Measurements from ENCODE around the gene FAM180B. TPM values are rescaled to one million over a fixed set of nuclear protein-coding genes. Genes with fewer than 3 reads are reported as not detected.

Gene FAM180B
- total RNA-seq, 1 experiment from 2014 or later, result not detected

DNA sequence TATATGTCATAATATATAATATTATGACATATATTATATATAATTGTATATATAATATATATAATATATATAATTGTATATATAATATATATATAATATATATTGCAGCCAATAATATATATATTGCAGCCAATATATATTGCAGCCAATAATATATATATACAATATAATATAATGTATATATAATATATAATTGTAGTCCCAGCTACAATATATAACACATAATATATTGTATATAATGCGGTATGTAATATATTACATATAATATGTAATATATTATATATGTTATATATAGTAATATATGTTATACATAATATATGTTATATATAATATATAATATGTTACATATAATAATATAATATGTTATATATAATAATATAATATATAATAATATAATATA, 27.8 kb upstream of the FAM180B start:
- TF ChIP-seq SP1 (IDR thresholded peaks at IDR 0.05; ENCODE audit: low read depth) (no peak), CEBPB (IDR thresholded peaks at IDR 0.05; ENCODE audit: low read depth) (no peak), TCF7L2 (IDR thresholded peaks at IDR 0.05; ENCODE audit: borderline replicate concordance, extremely low read depth, insufficient read depth, insufficient read length) (no peak), ZNF274 (IDR thresholded peaks at IDR 0.05; ENCODE audit: low read depth, low read length) (no peak), POLR2AphosphoS5 (IDR thresholded peaks at IDR 0.05; ENCODE audit: low read depth, low read length) (no peak), SRF (IDR thresholded peaks at IDR 0.05; ENCODE audit: low read depth) (no peak), FOSL1 (IDR thresholded peaks at IDR 0.05; ENCODE audit: low read depth) (no peak), ELF1 (IDR thresholded peaks at IDR 0.05; ENCODE audit: borderline replicate concordance, low read depth) (no peak), ZFX (IDR thresholded peaks at IDR 0.05) (no peak), JUND (IDR thresholded peaks at IDR 0.05) (no peak), EZH2phosphoT487 (IDR thresholded peaks at IDR 0.05; ENCODE audit: borderline replicate concordance) (no peak), EZH2 (IDR thresholded peaks at IDR 0.05) (no peak), EGR1 (IDR thresholded peaks at IDR 0.05; ENCODE audit: low read depth) (no peak)
- TF ChIP-seq, protein P1, sequence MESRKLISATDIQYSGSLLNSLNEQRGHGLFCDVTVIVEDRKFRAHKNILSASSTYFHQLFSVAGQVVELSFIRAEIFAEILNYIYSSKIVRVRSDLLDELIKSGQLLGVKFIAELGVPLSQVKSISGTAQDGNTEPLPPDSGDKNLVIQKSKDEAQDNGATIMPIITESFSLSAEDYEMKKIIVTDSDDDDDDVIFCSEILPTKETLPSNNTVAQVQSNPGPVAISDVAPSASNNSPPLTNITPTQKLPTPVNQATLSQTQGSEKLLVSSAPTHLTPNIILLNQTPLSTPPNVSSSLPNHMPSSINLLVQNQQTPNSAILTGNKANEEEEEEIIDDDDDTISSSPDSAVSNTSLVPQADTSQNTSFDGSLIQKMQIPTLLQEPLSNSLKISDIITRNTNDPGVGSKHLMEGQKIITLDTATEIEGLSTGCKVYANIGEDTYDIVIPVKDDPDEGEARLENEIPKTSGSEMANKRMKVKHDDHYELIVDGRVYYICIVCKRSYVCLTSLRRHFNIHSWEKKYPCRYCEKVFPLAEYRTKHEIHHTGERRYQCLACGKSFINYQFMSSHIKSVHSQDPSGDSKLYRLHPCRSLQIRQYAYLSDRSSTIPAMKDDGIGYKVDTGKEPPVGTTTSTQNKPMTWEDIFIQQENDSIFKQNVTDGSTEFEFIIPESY (IDR thresholded peaks at IDR 0.05; ENCODE audit: extremely low read depth, insufficient replicate concordance, low read length), result no peak
- TF ChIP-seq, protein P2, sequence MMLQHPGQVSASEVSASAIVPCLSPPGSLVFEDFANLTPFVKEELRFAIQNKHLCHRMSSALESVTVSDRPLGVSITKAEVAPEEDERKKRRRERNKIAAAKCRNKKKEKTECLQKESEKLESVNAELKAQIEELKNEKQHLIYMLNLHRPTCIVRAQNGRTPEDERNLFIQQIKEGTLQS (IDR thresholded peaks at IDR 0.05), result no peak
- TF ChIP-seq, protein P3, sequence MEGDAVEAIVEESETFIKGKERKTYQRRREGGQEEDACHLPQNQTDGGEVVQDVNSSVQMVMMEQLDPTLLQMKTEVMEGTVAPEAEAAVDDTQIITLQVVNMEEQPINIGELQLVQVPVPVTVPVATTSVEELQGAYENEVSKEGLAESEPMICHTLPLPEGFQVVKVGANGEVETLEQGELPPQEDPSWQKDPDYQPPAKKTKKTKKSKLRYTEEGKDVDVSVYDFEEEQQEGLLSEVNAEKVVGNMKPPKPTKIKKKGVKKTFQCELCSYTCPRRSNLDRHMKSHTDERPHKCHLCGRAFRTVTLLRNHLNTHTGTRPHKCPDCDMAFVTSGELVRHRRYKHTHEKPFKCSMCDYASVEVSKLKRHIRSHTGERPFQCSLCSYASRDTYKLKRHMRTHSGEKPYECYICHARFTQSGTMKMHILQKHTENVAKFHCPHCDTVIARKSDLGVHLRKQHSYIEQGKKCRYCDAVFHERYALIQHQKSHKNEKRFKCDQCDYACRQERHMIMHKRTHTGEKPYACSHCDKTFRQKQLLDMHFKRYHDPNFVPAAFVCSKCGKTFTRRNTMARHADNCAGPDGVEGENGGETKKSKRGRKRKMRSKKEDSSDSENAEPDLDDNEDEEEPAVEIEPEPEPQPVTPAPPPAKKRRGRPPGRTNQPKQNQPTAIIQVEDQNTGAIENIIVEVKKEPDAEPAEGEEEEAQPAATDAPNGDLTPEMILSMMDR (IDR thresholded peaks at IDR 0.05 in 2 of 3, conservative IDR thresholded peaks at IDR 0.05 in 1 of 3; ENCODE audit: borderline replicate concordance in 1 of 3, insufficient read depth in 1 of 3, low read depth in 2 of 3, low read length in 2 of 3), result no peak
- TF ChIP-seq, protein P4, sequence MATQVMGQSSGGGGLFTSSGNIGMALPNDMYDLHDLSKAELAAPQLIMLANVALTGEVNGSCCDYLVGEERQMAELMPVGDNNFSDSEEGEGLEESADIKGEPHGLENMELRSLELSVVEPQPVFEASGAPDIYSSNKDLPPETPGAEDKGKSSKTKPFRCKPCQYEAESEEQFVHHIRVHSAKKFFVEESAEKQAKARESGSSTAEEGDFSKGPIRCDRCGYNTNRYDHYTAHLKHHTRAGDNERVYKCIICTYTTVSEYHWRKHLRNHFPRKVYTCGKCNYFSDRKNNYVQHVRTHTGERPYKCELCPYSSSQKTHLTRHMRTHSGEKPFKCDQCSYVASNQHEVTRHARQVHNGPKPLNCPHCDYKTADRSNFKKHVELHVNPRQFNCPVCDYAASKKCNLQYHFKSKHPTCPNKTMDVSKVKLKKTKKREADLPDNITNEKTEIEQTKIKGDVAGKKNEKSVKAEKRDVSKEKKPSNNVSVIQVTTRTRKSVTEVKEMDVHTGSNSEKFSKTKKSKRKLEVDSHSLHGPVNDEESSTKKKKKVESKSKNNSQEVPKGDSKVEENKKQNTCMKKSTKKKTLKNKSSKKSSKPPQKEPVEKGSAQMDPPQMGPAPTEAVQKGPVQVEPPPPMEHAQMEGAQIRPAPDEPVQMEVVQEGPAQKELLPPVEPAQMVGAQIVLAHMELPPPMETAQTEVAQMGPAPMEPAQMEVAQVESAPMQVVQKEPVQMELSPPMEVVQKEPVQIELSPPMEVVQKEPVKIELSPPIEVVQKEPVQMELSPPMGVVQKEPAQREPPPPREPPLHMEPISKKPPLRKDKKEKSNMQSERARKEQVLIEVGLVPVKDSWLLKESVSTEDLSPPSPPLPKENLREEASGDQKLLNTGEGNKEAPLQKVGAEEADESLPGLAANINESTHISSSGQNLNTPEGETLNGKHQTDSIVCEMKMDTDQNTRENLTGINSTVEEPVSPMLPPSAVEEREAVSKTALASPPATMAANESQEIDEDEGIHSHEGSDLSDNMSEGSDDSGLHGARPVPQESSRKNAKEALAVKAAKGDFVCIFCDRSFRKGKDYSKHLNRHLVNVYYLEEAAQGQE (IDR thresholded peaks at IDR 0.05; ENCODE audit: low read depth), result no peak
- POLR2A ChIA-PET, result no interaction called here
- Histone ChIP-seq H3K4me3 (replicated peaks in 1 of 2; ENCODE audit: low read depth in 1 of 2, low read length in 2 of 2) (no peak overlapping the region), H3K9ac (ENCODE audit: low read length) (no peak overlapping the region), H3K36me3 (ENCODE audit: control insufficient read depth in 1 of 2, insufficient read depth in 2 of 2, low read length in 2 of 2) (no peaks in the 10 kb centered on the region), H2AFZ (ENCODE audit: low read depth, low read length, poor library complexity, severe bottlenecking) (no peak overlapping the region), H3K79me2 (ENCODE audit: insufficient read depth, low read length) (no peaks in the 10 kb centered on the region), H3K9me2 (ENCODE audit: insufficient read depth) (no peaks in the 10 kb centered on the region), H3K9me3 (ENCODE audit: control insufficient read depth in 1 of 2, insufficient read depth in 1 of 2, low read depth in 1 of 2, low read length in 2 of 2) (no peaks in the 10 kb centered on the region), H3K27ac (ENCODE audit: low read depth, low read length) (no peak overlapping the region), H4K20me1 (ENCODE audit: insufficient read depth) (no peaks in the 10 kb centered on the region), H3K4me1 (ENCODE audit: control insufficient read depth in 1 of 2, insufficient read depth in 2 of 2, low read length in 2 of 2) (peaks cover 0 to 2% of the 10 kb centered on the region in 2 experiments; a peak in 2 of 4 replicates), H3K4me2 (ENCODE audit: low read length) (no peak overlapping the region), H3K27me3 (ENCODE audit: insufficient read depth, low read length) (no peaks in the 10 kb centered on the region)
- DNase-seq (ENCODE audit: low read depth, low spot score) (no peak), ATAC-seq (no peak)
- RAD21 ChIA-PET (ENCODE audit: low non-redundant PET in 1 of 2, low total read pairs in 2 of 2, uncharacterized antibody in 2 of 2, unreplicated experiment in 2 of 2), result no interaction called here
- CTCF ChIA-PET, result no interaction called here
- BruUV-seq (replicated peaks), result no TSS peak
- intact Hi-C loops (cut with micrococcal nuclease), result loop anchor here (10.0 kb wide), 1 partner anchor 134 kb away; the partner anchor contains the start of gene PSMC3
